A549 (cell line): Measurements from ENCODE around the gene HLF. TPM values are rescaled to one million over a fixed set of nuclear protein-coding genes. Genes with fewer than 3 reads are reported as not detected.
A peak's percentile ranks its signal among the peaks of the same experiment; 100 is the strongest.

Experiments
- ATAC-seq, 2 experiments: fragments of 200-7000 bp in 1 of 2; fragments of >200 bp in 1 of 2; cut with Nextera tagmentation in 1 of 2; cut with Tn5 transposase in 1 of 2; 3 replicates each; pipeline versions ENCODE4 v1.8.0 to v1.9.1; 2018 to 2020; ENCODE audit warnings: mild to moderate bottlenecking in 1 of 2, moderate library complexity in 1 of 2
- CTCF ChIA-PET: fragments of 300-600 bp; sonication (Branson Sonifier 250); formaldehyde crosslinking; extraction: SDS; loops from one replicate; lab custom pipeline; 2021; ENCODE audit warnings: antibody characterized with exemption, inconsistent platforms; lab: Yijun Ruan, JAX
- POLR2A ChIA-PET: fragments of 350-600 bp; formaldehyde crosslinking; extraction: SDS; loops from one replicate; lab custom pipeline; 2021; ENCODE audit warnings: antibody characterized with exemption, inconsistent platforms; lab: Yijun Ruan, JAX
- DNase-seq, 2 experiments: peaks; one replicate each; pipeline versions ENCODE4 v3.0.0 to v3.0.0-alpha.2; 2011 to 2016; ENCODE audit warnings: low read depth in 1 of 2, low spot score in 1 of 2
- FAIRE-seq: peaks from 2 replicates; lab custom pipeline; 2011; peaks lifted over from hg19 to GRCh38; lab: Jason Lieb, UNC
- H3K27ac ChIP-seq, 2 experiments: fragments of >200 bp; sonication (Bioruptor Twin); formaldehyde crosslinking; 3 replicates each; pipeline ENCODE4 v1.5.1; 2016 to 2017
- H3K4me1 ChIP-seq: fragments of >200 bp; sonication (Bioruptor Twin); formaldehyde crosslinking; 3 replicates; pipeline ENCODE4 v1.6.1; 2016
- H3K4me2 ChIP-seq: fragments of >200 bp; sonication (Bioruptor Twin); formaldehyde crosslinking; 3 replicates; pipeline ENCODE4 v1.6.1; 2016
- H3K4me3 ChIP-seq: fragments of >200 bp; sonication (Bioruptor Twin); formaldehyde crosslinking; 3 replicates; pipeline ENCODE4 v1.5.1; 2016
- H3K9me3 ChIP-seq: fragments of >200 bp; sonication (Bioruptor Twin); formaldehyde crosslinking; 3 replicates; pipeline ENCODE4 v1.6.1; 2016
- NFE2L2 ChIP-seq: fragments of 150-350 bp; conservative IDR thresholded peaks from 2 replicates; pipeline ENCODE4 v1.6.1; 2014; ENCODE audit warnings: low read length
- WGBS: methylation state at CpG from one replicate; pipeline ENCODE4 v1.1.6; 2017; ENCODE audit errors: missing lambda C conversion rate; 5-methylcytosine and 5-hydroxymethylcytosine counted together
- polyA plus RNA-seq, 4 experiments: library from polyadenylated mRNA; depleted of rRNA in 3 of 4; stranded (reverse); fragments of >200 nt; fragmentation: RNase III in 1 of 4; extraction: RNeasy Plus Mini Kit Qiagen cat#74134 plus additional on column Dnase treatment in 1 of 4; gene quantifications; 2 replicates in 3 of 4; 3 replicates in 1 of 4; pipeline ENCODE4 v1.2.3, GENCODE V29; 2011 to 2017
- TF ChIP-seq, protein P1 (sequence below): IDR thresholded peaks from 2 replicates; pipeline ENCODE4 v1.6.1; 2012; ENCODE audit warnings: low read depth, borderline replicate concordance

Gene HLF
- polyA plus RNA-seq, 2 of the 4 experiments (the other 2 are of a cell fraction) = 0.35 to 1.0 TPM

DNA sequence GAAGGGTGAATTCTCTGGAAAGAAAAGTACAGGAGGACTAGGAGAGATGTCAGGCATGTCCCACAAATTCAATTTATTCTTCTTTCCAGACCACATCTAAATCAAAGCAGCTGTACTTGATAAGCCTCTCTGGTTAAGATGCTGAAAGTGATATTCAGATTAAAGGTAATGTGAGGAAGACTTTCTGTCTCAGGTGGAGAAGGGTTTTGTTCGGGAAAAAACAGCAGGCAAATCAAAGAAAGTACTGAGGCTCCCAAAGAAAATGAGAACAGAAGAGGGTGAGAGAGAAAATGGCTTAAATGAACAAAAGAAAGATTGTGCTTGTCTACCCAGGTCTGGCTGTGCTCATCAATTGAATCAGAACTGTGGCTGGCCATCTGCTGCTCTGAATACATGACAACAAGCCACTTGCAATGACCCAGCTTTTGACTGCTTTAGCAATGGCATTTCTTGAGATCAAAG, 101.3 kb downstream of the HLF start:
- FAIRE-seq = peak; percentile 23
- H3K4me1 ChIP-seq = no peaks in the 10 kb centered on the region
- no peak for ATAC-seq
- no peak for DNase-seq
- 0 out of 3 replicates have a peak, but pooled peaks cover 3% of the 10 kb centered on the region for H3K9me3 ChIP-seq
- no peak for TF ChIP-seq NFE2L2
- ChIA-PET CTCF (interaction anchor here (0.9 to 4.5 kb wide), 4 partner anchors 10 to 130 kb away, joined by 3 to 36 read pairs (median 17); no protein-coding TSS in a partner anchor), POLR2A (no interaction called here)
- H3K4me2 ChIP-seq = no peak overlapping the region
- no peak overlapping the region for H3K27ac ChIP-seq
- no peak overlapping the region for H3K4me3 ChIP-seq
- WGBS = 80% methylated on average over 1 of the region's 1 CpG

DNA sequence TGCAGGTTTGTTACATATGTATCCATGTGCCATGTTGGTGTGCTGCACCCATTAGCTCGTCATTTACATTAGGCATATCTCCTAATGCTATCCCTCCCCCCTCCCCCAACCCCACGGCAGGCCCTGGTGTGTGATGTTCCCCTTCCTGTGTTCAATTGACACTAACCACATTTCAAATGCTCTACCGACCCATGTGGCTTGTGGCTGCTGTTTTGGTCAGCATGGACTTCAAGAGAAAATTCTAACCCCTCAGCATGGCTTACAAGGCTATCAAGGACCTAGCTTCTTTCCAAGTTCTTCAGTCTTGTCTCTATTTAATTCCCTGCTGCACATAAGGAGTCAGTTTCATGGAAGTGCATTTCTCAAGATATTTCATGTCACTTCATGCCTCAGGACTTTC, 103.9 kb downstream of the HLF start:
- Histone ChIP-seq H3K9me3 (no peaks in the 10 kb centered on the region), H3K4me3 (no peak overlapping the region), H3K4me2 (no peak overlapping the region)
- POLR2A ChIA-PET = no interaction called here
- 50% methylated on average over 3 of the region's 3 CpGs for WGBS
- no peak for ATAC-seq
- TF ChIP-seq, protein P1, sequence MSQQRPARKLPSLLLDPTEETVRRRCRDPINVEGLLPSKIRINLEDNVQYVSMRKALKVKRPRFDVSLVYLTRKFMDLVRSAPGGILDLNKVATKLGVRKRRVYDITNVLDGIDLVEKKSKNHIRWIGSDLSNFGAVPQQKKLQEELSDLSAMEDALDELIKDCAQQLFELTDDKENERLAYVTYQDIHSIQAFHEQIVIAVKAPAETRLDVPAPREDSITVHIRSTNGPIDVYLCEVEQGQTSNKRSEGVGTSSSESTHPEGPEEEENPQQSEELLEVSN = no peak
- TF ChIP-seq, all 56 proteins: peak for 0
- DNase-seq (no peak), FAIRE-seq (no peak)
- Histone ChIP-seq H3K4me1 (no peaks in the 10 kb centered on the region), H3K27ac (no peak overlapping the region)
- CTCF ChIA-PET = interaction anchor here (1.3 kb wide), 3 partner anchors 12 to 64 kb away, joined by 3 to 4 read pairs (median 3); no protein-coding TSS in a partner anchor

Other genes starting within 250 kb of the HLF start
- 50.9 and 54.7 TPM in 2 replicates for gene MMD, start 156.9 kb downstream of the HLF start, polyA plus RNA-seq (2011; rRNA removed)
- 16.9 to 25.9 TPM (median 22.5 TPM) in 3 replicates for gene MMD, start 156.9 kb downstream of the HLF start, polyA plus RNA-seq (2017; fragmentation: RNase III; extraction: RNeasy Plus Mini Kit Qiagen cat#74134 plus additional on column Dnase treatment)
- gene SMIM36, start 246.5 kb downstream of the HLF start, polyA plus RNA-seq (2011; rRNA removed) = not detected in 2 replicates
- not detected in 3 replicates for gene SMIM36, start 246.5 kb downstream of the HLF start, polyA plus RNA-seq (2017; fragmentation: RNase III; extraction: RNeasy Plus Mini Kit Qiagen cat#74134 plus additional on column Dnase treatment)